ENCODE results near the gene PARD6A. TPM values are rescaled to one million over a fixed set of nuclear protein-coding genes. Genes with fewer than 3 reads are reported as not detected.

PARD6A gene
- polyA plus RNA-seq, 1 experiment: 0.42 TPM

- TF ChIP-seq CTCF (IDR thresholded peaks at IDR 0.05; ENCODE audit: low read depth, low read length): no peak
- CTCF ChIA-PET: interaction anchor here (0.6 to 11.4 kb wide), 5 partner anchors 104 to 227 kb away, joined by 3 to 181 read pairs (median 29); partner anchors contain the start of genes CTCF and PSKH1
- H3K4me3 ChIP-seq (ENCODE audit: low read depth, low read length): peak overlapping the region; percentile 64
- H3K9me3 ChIP-seq (ENCODE audit: control insufficient read depth, insufficient read depth, low read length): no peaks in the 10 kb centered on the region
- no peak for DNase-seq (ENCODE audit: low read depth, low spot score)
- POLR2A ChIA-PET: interaction anchor here (1.1 kb wide), 1 partner anchor 145 kb away, joined by 3 read pairs; no protein-coding TSS in a partner anchor
- H3K27ac ChIP-seq (ENCODE audit: low read depth, low read length): no peak overlapping the region
- no peaks in the 10 kb centered on the region for H3K27me3 ChIP-seq (ENCODE audit: control insufficient read depth, insufficient read depth, low read length)
Observed at GRCh38 chr16:67666032-67666551, 5.3 kb downstream of the PARD6A start.

GRCh38 chr16:67666559-67667452, 6.0 kb downstream of the PARD6A start, which contains the start of the genes C16orf86 and ENKD1:
Gene C16orf86, plus strand, starts transcription at chr16:67666814. Its CDS starts 157 bp downstream, at chr16:67666971.
Gene ENKD1, minus strand, starts transcription at chr16:67666750. Its CDS starts 308 bp downstream, at chr16:67666442.
- Histone ChIP-seq H3K9me3 (ENCODE audit: control insufficient read depth, insufficient read depth, low read length) (no peaks in the 10 kb centered on the region), H3K27ac (ENCODE audit: low read depth, low read length) (peak within 1 kb of the TSS; percentile 57), H3K4me3 (ENCODE audit: low read depth, low read length) (peak within 1 kb of the TSS; percentile 64), H3K27me3 (ENCODE audit: control insufficient read depth, insufficient read depth, low read length) (no peaks in the 10 kb centered on the region)
- POLR2A ChIA-PET: interaction anchor here (1.1 to 1.2 kb wide), 2 partner anchors 146 kb away, joined by 3 read pairs; no protein-coding TSS in a partner anchor
- CTCF ChIA-PET: interaction anchor here (0.6 to 11.4 kb wide), 13 partner anchors 8 to 221 kb away, joined by 3 to 181 read pairs (median 4); partner anchors contain the start of gene CTCF
- TF ChIP-seq CTCF (IDR thresholded peaks at IDR 0.05; ENCODE audit: low read depth, low read length): no peak
- no peak for DNase-seq (ENCODE audit: low read depth, low spot score)

- ChIA-PET CTCF (interaction anchor here (0.6 to 11.4 kb wide), 13 partner anchors 8 to 220 kb away, joined by 3 to 181 read pairs (median 4); partner anchors contain the start of gene CTCF), POLR2A (interaction anchor here (1.2 kb wide), 1 partner anchor 146 kb away, joined by 3 read pairs; no protein-coding TSS in a partner anchor)
- H3K4me3 ChIP-seq (ENCODE audit: low read depth, low read length): no peak overlapping the region
- H3K27ac ChIP-seq (ENCODE audit: low read depth, low read length): peak overlapping the region; percentile 57
- DNase-seq (ENCODE audit: low read depth, low spot score): no peak
- H3K27me3 ChIP-seq (ENCODE audit: control insufficient read depth, insufficient read depth, low read length): no peaks in the 10 kb centered on the region
- H3K9me3 ChIP-seq (ENCODE audit: control insufficient read depth, insufficient read depth, low read length): no peaks in the 10 kb centered on the region
- no peak for TF ChIP-seq CTCF (IDR thresholded peaks at IDR 0.05; ENCODE audit: low read depth, low read length)
Observed at GRCh38 chr16:67667453-67667816, 6.7 kb downstream of the PARD6A start.

GRCh38 chr16:67667817-67668494, 7.2 kb downstream of the PARD6A start:
- ChIA-PET CTCF (interaction anchor here (0.6 to 11.4 kb wide), 17 partner anchors 9 to 220 kb away, joined by 3 to 181 read pairs (median 3); partner anchors contain the start of genes ATP6V0D1 and CTCF), POLR2A (interaction anchor here (1.2 kb wide), 1 partner anchor 147 kb away, joined by 3 read pairs; no protein-coding TSS in a partner anchor)
- H3K4me3 ChIP-seq (ENCODE audit: low read depth, low read length): no peak overlapping the region
- TF ChIP-seq CTCF (IDR thresholded peaks at IDR 0.05; ENCODE audit: low read depth, low read length): peak; percentile 91
- H3K27me3 ChIP-seq (ENCODE audit: control insufficient read depth, insufficient read depth, low read length): no peaks in the 10 kb centered on the region
- no peaks in the 10 kb centered on the region for H3K9me3 ChIP-seq (ENCODE audit: control insufficient read depth, insufficient read depth, low read length)
- DNase-seq (ENCODE audit: low read depth, low spot score): peak; percentile 79
- H3K27ac ChIP-seq (ENCODE audit: low read depth, low read length): peak overlapping the region; percentile 57
